Measurements from ENCODE around the gene SRPK1. TPM values are rescaled to one million over a fixed set of nuclear protein-coding genes. Genes with fewer than 3 reads are reported as not detected.
"Not testable (repeated sequence)": the region's sequence is repeated elsewhere in the genome, so short reads cannot be mapped to it uniquely, and the experiment has no call there.

SRPK1 gene
- total and polyA plus RNA-seq, 4 donors: 33.1 to 55.5 (median 42.3) TPM

GRCh38 chr6:35955071-35955470 lies 34.2 kb upstream of the SRPK1 start:
- no peaks in the 10 kb centered on the region for H3K36me3 ChIP-seq (ENCODE audit: control insufficient read depth, insufficient read depth, low read length)
- 100% methylated on average over 1 of the region's 8 CpGs for WGBS (ENCODE audit: insufficient coverage)
- no peak overlapping the region for H3K27ac ChIP-seq (ENCODE audit: low read depth, low read length)
- DNase-seq (ENCODE audit: low read depth in 4 of 6, low spot score in 6 of 6): no peak
- no peaks in the 10 kb centered on the region for H3K27me3 ChIP-seq (ENCODE audit: control insufficient read depth, insufficient read depth, low read length)
- H3K4me1 ChIP-seq (ENCODE audit: control insufficient read depth, insufficient read depth, low read length): no peaks in the 10 kb centered on the region
- no peak overlapping the region for H3K4me3 ChIP-seq (ENCODE audit: low read depth, low read length)
- H3K9me3 ChIP-seq (ENCODE audit: control insufficient read depth, insufficient read depth, low read length): no peaks in the 10 kb centered on the region

- H3K27me3 ChIP-seq (ENCODE audit: control insufficient read depth, insufficient read depth, low read length): no peaks in the 10 kb centered on the region
- no peaks in the 10 kb centered on the region for H3K4me1 ChIP-seq (ENCODE audit: control insufficient read depth, insufficient read depth, low read length)
- H3K4me3 ChIP-seq (ENCODE audit: low read depth, low read length): no peak overlapping the region
- no peaks in the 10 kb centered on the region for H3K36me3 ChIP-seq (ENCODE audit: control insufficient read depth, insufficient read depth, low read length)
- H3K27ac ChIP-seq (ENCODE audit: low read depth, low read length): no peak overlapping the region
- no peaks in the 10 kb centered on the region for H3K9me3 ChIP-seq (ENCODE audit: control insufficient read depth, insufficient read depth, low read length)
- WGBS (ENCODE audit: insufficient coverage): 92% methylated on average over 5 of the region's 7 CpGs
- DNase-seq (ENCODE audit: low read depth in 4 of 6, low spot score in 6 of 6): no peak
Observed at GRCh38 chr6:35954333-35954732, 33.4 kb upstream of the SRPK1 start.

- H3K27me3 ChIP-seq (ENCODE audit: control insufficient read depth, insufficient read depth, low read length): no peaks in the 10 kb centered on the region
- no peaks in the 10 kb centered on the region for H3K4me1 ChIP-seq (ENCODE audit: control insufficient read depth, insufficient read depth, low read length)
- no peak for DNase-seq (ENCODE audit: low read depth in 4 of 6, low spot score in 6 of 6)
- H3K27ac ChIP-seq (ENCODE audit: low read depth, low read length): no peak overlapping the region
- no peaks in the 10 kb centered on the region for H3K9me3 ChIP-seq (ENCODE audit: control insufficient read depth, insufficient read depth, low read length)
- no peak overlapping the region for H3K4me3 ChIP-seq (ENCODE audit: low read depth, low read length)
- no peaks in the 10 kb centered on the region for H3K36me3 ChIP-seq (ENCODE audit: control insufficient read depth, insufficient read depth, low read length)
- no CpG with 5 or more reads among the region's 1 CpG for WGBS (ENCODE audit: insufficient coverage)
Observed at GRCh38 chr6:35948725-35949124, 27.8 kb upstream of the SRPK1 start.

- WGBS (ENCODE audit: insufficient coverage): 92% methylated on average over 1 of the region's 1 CpG
- Histone ChIP-seq H3K9me3 (ENCODE audit: control insufficient read depth, insufficient read depth, low read length) (no peaks in the 10 kb centered on the region), H3K36me3 (ENCODE audit: control insufficient read depth, insufficient read depth, low read length) (no peaks in the 10 kb centered on the region), H3K4me1 (ENCODE audit: control insufficient read depth, insufficient read depth, low read length) (no peaks in the 10 kb centered on the region), H3K27ac (ENCODE audit: low read depth, low read length) (no peak overlapping the region), H3K4me3 (ENCODE audit: low read depth, low read length) (no peak overlapping the region), H3K27me3 (ENCODE audit: control insufficient read depth, insufficient read depth, low read length) (no peaks in the 10 kb centered on the region)
- no peak for DNase-seq (ENCODE audit: low read depth in 4 of 6, low spot score in 6 of 6)
Observed at GRCh38 chr6:35945650-35946025, 24.7 kb upstream of the SRPK1 start.

- no peaks in the 10 kb centered on the region for H3K27me3 ChIP-seq (ENCODE audit: control insufficient read depth, insufficient read depth, low read length)
- no peaks in the 10 kb centered on the region for H3K4me1 ChIP-seq (ENCODE audit: control insufficient read depth, insufficient read depth, low read length)
- H3K36me3 ChIP-seq (ENCODE audit: control insufficient read depth, insufficient read depth, low read length): no peaks in the 10 kb centered on the region
- H3K9me3 ChIP-seq (ENCODE audit: control insufficient read depth, insufficient read depth, low read length): no peaks in the 10 kb centered on the region
- H3K27ac ChIP-seq (ENCODE audit: low read depth, low read length): no peak overlapping the region
- H3K4me3 ChIP-seq (ENCODE audit: low read depth, low read length): no peak overlapping the region
- WGBS (ENCODE audit: insufficient coverage): 92% methylated on average over 1 of the region's 1 CpG
- no peak for DNase-seq (ENCODE audit: low read depth in 4 of 6, low spot score in 6 of 6)
Observed at GRCh38 chr6:35943390-35943789, 22.5 kb upstream of the SRPK1 start.

GRCh38 chr6:35942355-35942754 lies 21.5 kb upstream of the SRPK1 start:
- no peak overlapping the region for H3K27ac ChIP-seq (ENCODE audit: low read depth, low read length)
- H3K27me3 ChIP-seq (ENCODE audit: control insufficient read depth, insufficient read depth, low read length): no peaks in the 10 kb centered on the region
- H3K9me3 ChIP-seq (ENCODE audit: control insufficient read depth, insufficient read depth, low read length): no peaks in the 10 kb centered on the region
- DNase-seq (ENCODE audit: low read depth in 4 of 6, low spot score in 6 of 6): no peak
- no peaks in the 10 kb centered on the region for H3K4me1 ChIP-seq (ENCODE audit: control insufficient read depth, insufficient read depth, low read length)
- no peak overlapping the region for H3K4me3 ChIP-seq (ENCODE audit: low read depth, low read length)
- H3K36me3 ChIP-seq (ENCODE audit: control insufficient read depth, insufficient read depth, low read length): no peaks in the 10 kb centered on the region

GRCh38 chr6:35941170-35941569 lies 20.3 kb upstream of the SRPK1 start:
- DNase-seq (ENCODE audit: low read depth in 4 of 6, low spot score in 6 of 6); H3K27me3 ChIP-seq (ENCODE audit: control insufficient read depth, insufficient read depth, low read length); H3K4me1 ChIP-seq (ENCODE audit: control insufficient read depth, insufficient read depth, low read length); H3K9me3 ChIP-seq (ENCODE audit: control insufficient read depth, insufficient read depth, low read length); H3K36me3 ChIP-seq (ENCODE audit: control insufficient read depth, insufficient read depth, low read length); H3K27ac ChIP-seq (ENCODE audit: low read depth, low read length); H3K4me3 ChIP-seq (ENCODE audit: low read depth, low read length): not testable (repeated sequence)
- WGBS (ENCODE audit: insufficient coverage): no CpG with 5 or more reads among the region's 7 CpGs

GRCh38 chr6:35940014-35940413 lies 19.1 kb upstream of the SRPK1 start:
- H3K4me1 ChIP-seq (ENCODE audit: control insufficient read depth, insufficient read depth, low read length); H3K4me3 ChIP-seq (ENCODE audit: low read depth, low read length); H3K36me3 ChIP-seq (ENCODE audit: control insufficient read depth, insufficient read depth, low read length); H3K27ac ChIP-seq (ENCODE audit: low read depth, low read length); DNase-seq (ENCODE audit: low read depth in 4 of 6, low spot score in 6 of 6); H3K27me3 ChIP-seq (ENCODE audit: control insufficient read depth, insufficient read depth, low read length); H3K9me3 ChIP-seq (ENCODE audit: control insufficient read depth, insufficient read depth, low read length): not testable (repeated sequence)
- 87% methylated on average over 2 of the region's 2 CpGs for WGBS (ENCODE audit: insufficient coverage)

GRCh38 chr6:35939259-35939658 lies 18.4 kb upstream of the SRPK1 start:
- not testable (repeated sequence) for H3K4me1 ChIP-seq (ENCODE audit: control insufficient read depth, insufficient read depth, low read length); H3K9me3 ChIP-seq (ENCODE audit: control insufficient read depth, insufficient read depth, low read length); H3K36me3 ChIP-seq (ENCODE audit: control insufficient read depth, insufficient read depth, low read length); H3K4me3 ChIP-seq (ENCODE audit: low read depth, low read length); H3K27me3 ChIP-seq (ENCODE audit: control insufficient read depth, insufficient read depth, low read length); H3K27ac ChIP-seq (ENCODE audit: low read depth, low read length); DNase-seq (ENCODE audit: low read depth in 4 of 6, low spot score in 6 of 6)
- WGBS (ENCODE audit: insufficient coverage): 96% methylated on average over 4 of the region's 5 CpGs

GRCh38 chr6:35936681-35937359 lies 15.9 kb upstream of the SRPK1 start:
- H3K4me3 ChIP-seq (ENCODE audit: low read depth, low read length): no peak overlapping the region
- H3K9me3 ChIP-seq (ENCODE audit: control insufficient read depth, insufficient read depth, low read length): no peaks in the 10 kb centered on the region
- DNase-seq (ENCODE audit: low read depth in 4 of 6, low spot score in 6 of 6): no peak
- WGBS (ENCODE audit: insufficient coverage): 100% methylated on average over 1 of the region's 1 CpG
- H3K27ac ChIP-seq (ENCODE audit: low read depth, low read length): no peak overlapping the region
- no peaks in the 10 kb centered on the region for H3K36me3 ChIP-seq (ENCODE audit: control insufficient read depth, insufficient read depth, low read length)
- H3K4me1 ChIP-seq (ENCODE audit: control insufficient read depth, insufficient read depth, low read length): no peaks in the 10 kb centered on the region
- no peaks in the 10 kb centered on the region for H3K27me3 ChIP-seq (ENCODE audit: control insufficient read depth, insufficient read depth, low read length)

All from spinal cord (tissue), 10 donors.